Renal cortical epithelial cell (primary cell): ENCODE data around the gene VAX1. TPM values are rescaled to one million over a fixed set of nuclear protein-coding genes. Genes with fewer than 3 reads are reported as not detected.
"Not testable (repeated sequence)": the region's sequence is repeated elsewhere in the genome, so short reads cannot be mapped to it uniquely, and the experiment has no call there.

Experiments used
- DNase-seq: peaks from one replicate; pipeline ENCODE4 v3.0.0-alpha.2; 2011; ENCODE audit warnings: low read depth
- total RNA-seq: library from RNA; depleted of rRNA; stranded (reverse); fragments of >200 nt; gene quantifications from 2 replicates; pipeline ENCODE4 v1.2.3, GENCODE V29; 2014

VAX1 gene
- total RNA-seq, 1 donor from 2014 or later: not detected

DNA sequence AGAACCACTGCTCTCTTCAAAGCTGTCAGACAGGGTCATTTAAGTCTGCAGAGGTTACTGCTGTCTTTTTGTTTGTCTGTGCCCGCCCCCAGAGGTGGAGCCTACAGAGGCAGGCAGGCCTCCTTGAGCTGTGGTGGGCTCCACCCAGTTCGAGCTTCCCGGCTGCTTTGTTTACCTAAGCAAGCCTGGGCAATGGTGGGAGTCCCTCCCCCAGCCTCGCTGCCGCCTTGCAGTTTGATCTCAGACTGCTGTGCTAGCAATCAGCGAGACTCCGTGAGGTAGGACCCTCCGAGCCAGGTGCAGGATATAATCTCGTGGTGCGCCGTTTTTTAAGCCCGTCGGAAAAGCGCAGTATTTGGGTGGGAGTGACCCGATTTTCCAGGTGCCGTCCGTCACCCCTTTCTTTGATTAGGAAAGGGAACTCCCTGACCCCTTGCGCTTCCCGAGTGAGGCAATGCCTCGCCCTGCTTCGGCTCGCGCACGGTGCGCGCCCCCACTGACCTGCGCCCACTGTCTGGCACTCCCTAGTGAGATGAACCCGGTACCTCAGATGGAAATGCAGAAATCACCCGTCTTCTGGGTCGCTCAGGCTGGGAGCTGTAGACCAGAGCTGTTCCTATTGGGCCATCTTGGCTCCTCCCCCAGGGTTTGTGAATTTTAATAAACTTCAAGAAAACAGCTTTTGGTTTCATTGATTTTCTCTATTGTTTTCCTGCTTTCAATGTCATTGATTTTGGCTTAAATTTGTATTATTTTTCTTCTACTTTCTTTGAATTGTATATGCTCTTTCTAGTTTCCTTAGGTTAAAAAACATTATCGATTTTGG is 53.4 kb downstream of the VAX1 start:
- not testable (repeated sequence) for DNase-seq

Other genes starting within 250 kb of the VAX1 start
- gene SHTN1, start 133.1 kb downstream of the VAX1 start, total RNA-seq: 11.6 and 35.9 TPM in 2 replicates
- not detected in 2 replicates for gene KCNK18, start 59.2 kb upstream of the VAX1 start, total RNA-seq
- gene SLC18A2, start 102.8 kb upstream of the VAX1 start, total RNA-seq: 0.10 and 0.87 TPM in 2 replicates
- gene PDZD8, start 237.2 kb upstream of the VAX1 start, total RNA-seq: 26.7 and 51.9 TPM in 2 replicates